HepG2 (cell line): ENCODE data around the gene KRTAP3-2. TPM values are rescaled to one million over a fixed set of nuclear protein-coding genes. Genes with fewer than 3 reads are reported as not detected.

Source experiments
- AKAP8 ChIP-seq: sonication (generic); formaldehyde crosslinking; IDR thresholded peaks from 2 replicates; pipeline ENCODE4 v1.5.1; 2020; ENCODE audit warnings: mild to moderate bottlenecking, missing genetic modification reagents
- CEBPB ChIP-seq: IDR thresholded peaks from 2 replicates; pipeline ENCODE4 v1.6.1; 2011; ENCODE audit warnings: low read depth, low read length, improper control_type of control experiment, borderline replicate concordance
- FLYWCH1 ChIP-seq: sonication (generic); formaldehyde crosslinking; IDR thresholded peaks from 2 replicates; pipeline ENCODE4 v1.8.1; 2023; ENCODE audit warnings: mild to moderate bottlenecking, missing genetic modification reagents
- HOXA9 ChIP-seq: sonication (generic); formaldehyde crosslinking; IDR thresholded peaks from 2 replicates; pipeline ENCODE4 v1.8.1; 2022; ENCODE audit warnings: missing genetic modification reagents, mild to moderate bottlenecking, moderate library complexity, borderline replicate concordance
- MEIS2 ChIP-seq: sonication (generic); formaldehyde crosslinking; IDR thresholded peaks from 2 replicates; pipeline ENCODE4 v1.9.0; 2021; ENCODE audit warnings: mild to moderate bottlenecking, missing genetic modification reagents
- NCOR1 ChIP-seq: fragments of 200-600 bp; sonication (generic); IDR thresholded peaks from 2 replicates; pipeline ENCODE4 v1.7.0; 2017; ENCODE audit warnings: antibody characterized with exemption, low read length, borderline replicate concordance
- PCBP2 ChIP-seq: fragments of 200-400 bp; formaldehyde crosslinking; optimal IDR thresholded peaks from 2 replicates; pipeline ENCODE3; 2018; ENCODE audit warnings: low read length, low read depth; ENCODE audit not compliant: poor library complexity, severe bottlenecking
- RAD21 ChIP-seq: fragments of 450-650 bp; formaldehyde crosslinking; IDR thresholded peaks from 2 replicates; pipeline ENCODE4 v1.5.0; 2020; ENCODE audit warnings: mild to moderate bottlenecking
- RCOR2 ChIP-seq: IDR thresholded peaks from 2 replicates; pipeline ENCODE4 v1.6.1; 2016; ENCODE audit warnings: missing biosample characterization, missing genetic modification reagents
- SAFB2 ChIP-seq: sonication (generic); formaldehyde crosslinking; IDR thresholded peaks from 2 replicates; pipeline ENCODE4 v1.5.1; 2020; ENCODE audit warnings: missing genetic modification reagents, low read depth, mild to moderate bottlenecking, borderline replicate concordance
- SOX6 ChIP-seq, 2 experiments: fragments of 450-650 bp in 1 of 2; sonication (generic) in 1 of 2; formaldehyde crosslinking in 1 of 2; IDR thresholded peaks; 2 replicates each; pipeline versions ENCODE4 v1.4.0 to v1.6.1; 2017 to 2020; ENCODE audit warnings: antibody characterized with exemption in 1 of 2, mild to moderate bottlenecking in 1 of 2, missing genetic modification reagents in 1 of 2
- TBX2 ChIP-seq: sonication (generic); formaldehyde crosslinking; IDR thresholded peaks from 2 replicates; pipeline ENCODE4 v1.5.0; 2020; ENCODE audit warnings: missing genetic modification reagents, mild to moderate bottlenecking, borderline replicate concordance
- YEATS4 ChIP-seq: sonication (generic); formaldehyde crosslinking; IDR thresholded peaks from 2 replicates; pipeline ENCODE4 v1.4.0; 2020; ENCODE audit warnings: missing genetic modification reagents, borderline replicate concordance
- ZFP41 ChIP-seq: sonication (generic); formaldehyde crosslinking; IDR thresholded peaks from 2 replicates; pipeline ENCODE4 v1.4.0; 2020; ENCODE audit warnings: mild to moderate bottlenecking, missing genetic modification reagents, borderline replicate concordance
- ZGPAT ChIP-seq: IDR thresholded peaks from 2 replicates; pipeline ENCODE4 v1.6.1; 2016; ENCODE audit warnings: mild to moderate bottlenecking
- ZNF503 ChIP-seq: sonication (generic); formaldehyde crosslinking; IDR thresholded peaks from 2 replicates; pipeline ENCODE4 v1.4.0; 2020; ENCODE audit warnings: missing genetic modification reagents
- ZNF556 ChIP-seq: sonication (generic); formaldehyde crosslinking; IDR thresholded peaks from 2 replicates; pipeline ENCODE4 v1.4.0; 2020; ENCODE audit warnings: mild to moderate bottlenecking, missing genetic modification reagents, borderline replicate concordance
- ZNF570 ChIP-seq: sonication (generic); formaldehyde crosslinking; IDR thresholded peaks from 2 replicates; pipeline ENCODE4 v1.4.0; 2020; ENCODE audit warnings: mild to moderate bottlenecking, missing genetic modification reagents, borderline replicate concordance
- ZNF646 ChIP-seq: sonication (generic); formaldehyde crosslinking; IDR thresholded peaks from 2 replicates; pipeline ENCODE4 v1.9.0; 2021; ENCODE audit warnings: mild to moderate bottlenecking, missing genetic modification reagents
- ZNF761 ChIP-seq: sonication (generic); formaldehyde crosslinking; conservative IDR thresholded peaks from 2 replicates; pipeline ENCODE4 v1.4.0; 2020; ENCODE audit warnings: mild to moderate bottlenecking, missing genetic modification reagents
- ZNF790 ChIP-seq: sonication (generic); formaldehyde crosslinking; IDR thresholded peaks from 2 replicates; pipeline ENCODE4 v1.8.0; 2022; ENCODE audit warnings: missing genetic modification reagents, mild to moderate bottlenecking, borderline replicate concordance
- polyA plus RNA-seq, 8 experiments: library from polyadenylated mRNA; depleted of rRNA in 3 of 8; stranded (reverse) in 7 of 8; unstranded in 1 of 8; fragments of >200 nt; fragmentation: Illumina TruSeq in 4 of 8; extraction: Trizol in 4 of 8; gene quantifications; 2 replicates each; pipeline versions ENCODE4 v1.2.1 to v1.2.3, GENCODE V29; 2011 to 2016; ENCODE audit warnings: low read depth in 4 of 8, missing spikeins in 1 of 8, mixed read lengths in 1 of 8; ENCODE audit not compliant: insufficient read depth in 1 of 8
- total RNA-seq, 5 experiments: library from RNA; depleted of rRNA; stranded (reverse); fragments of >200 nt; fragmentation: Illumina TruSeq; extraction: Trizol; gene quantifications; 2 replicates each; pipeline ENCODE4 v1.2.3, GENCODE V29; 2016; ENCODE audit warnings: low read depth in 1 of 5

Gene KRTAP3-2
- total and polyA plus RNA-seq, 2 of the 13 experiments (the other 11 are each of a cell fraction or from before 2014, with no cell fraction given), result not detected

- TF ChIP-seq CEBPB (no peak), ZNF503 (CRISPR knock-in tag) (peak; percentile 97), AKAP8 (CRISPR knock-in tag) (no peak), RAD21 (CRISPR knock-in tag) (no peak), HOXA9 (CRISPR knock-in tag) (no peak), ZNF646 (CRISPR knock-in tag) (no peak), SAFB2 (CRISPR knock-in tag) (no peak; the same call in 1 of the 2 replicates), FLYWCH1 (CRISPR knock-in tag) (no peak), SOX6 (IDR thresholded peaks at IDR 0.05) (no peak), SOX6 (CRISPR knock-in tag; IDR thresholded peaks at IDR 0.05) (peak; percentile 100), ZNF790 (CRISPR knock-in tag) (no peak), ZNF761 (CRISPR knock-in tag) (no peak), RCOR2 (peak; percentile 88), PCBP2 (no peak), MEIS2 (0 out of 2 replicates have a peak, but pooled peaks have one; percentile 29), ZNF570 (CRISPR knock-in tag) (no peak), ZFP41 (CRISPR knock-in tag) (no peak), NCOR1 (peak; percentile 57; the same call in 1 of the 2 replicates), ZGPAT (CRISPR knock-in tag) (peak; percentile 64), YEATS4 (CRISPR knock-in tag) (no peak), TBX2 (CRISPR knock-in tag) (peak; percentile 98), ZNF556 (CRISPR knock-in tag) (no peak)
Measured at GRCh38 chr17:41009301-41009760, 9.6 kb upstream of the KRTAP3-2 start (continued).
